ENCODE results near the gene NUDT9.
"Not testable (repeated sequence)": the region's sequence is repeated elsewhere in the genome, so short reads cannot be mapped to it uniquely, and the experiment has no call there.

NUDT9 gene

DNA sequence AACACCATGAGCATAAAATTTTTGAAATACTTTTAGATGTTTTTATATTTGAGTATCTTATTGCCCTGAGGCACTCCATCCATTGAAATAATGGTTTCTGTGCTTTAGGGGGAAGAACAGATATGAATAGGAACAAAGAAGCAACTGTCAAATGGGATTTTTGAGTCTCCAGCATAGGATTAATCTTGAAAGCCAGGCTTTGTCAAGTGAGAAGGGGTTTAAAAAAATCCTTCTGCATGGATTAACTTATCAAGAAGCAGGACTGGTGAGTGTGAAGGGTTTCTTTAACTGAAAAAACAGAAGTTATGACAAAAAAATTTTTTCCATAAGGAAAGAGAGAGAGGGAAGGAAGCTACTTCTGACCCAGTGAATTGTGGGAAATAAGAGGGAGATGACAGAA lies 7.6 kb upstream of the NUDT9 start:
- Histone ChIP-seq H3K36me3 (replicated peaks in 1 of 2; ENCODE audit: control insufficient read depth in 2 of 2, insufficient read depth in 2 of 2, low read length in 2 of 2) (no peaks in the 10 kb centered on the region), H4K8ac (ENCODE audit: low read depth, low read length) (no peak overlapping the region), H2BK15ac (ENCODE audit: low read length) (no peak overlapping the region)

GRCh38 chr4:87416965-87417364 lies 5.4 kb upstream of the NUDT9 start:
- Histone ChIP-seq H4K8ac (ENCODE audit: low read depth, low read length) (no peak overlapping the region), H3K9me3 (replicated peaks in 1 of 2; ENCODE audit: control insufficient read depth in 2 of 2, insufficient read depth in 1 of 2, low read depth in 1 of 2, low read length in 2 of 2) (peaks cover 2 to 6% of the 10 kb centered on the region in 2 donors), H2BK5ac (ENCODE audit: low read length) (no peak overlapping the region), H2BK15ac (ENCODE audit: low read length) (no peak overlapping the region), H3K4ac (ENCODE audit: low read length) (no peak overlapping the region), H3K18ac (ENCODE audit: low read length) (no peak overlapping the region), H3K36me3 (replicated peaks in 1 of 2; ENCODE audit: control insufficient read depth in 2 of 2, insufficient read depth in 2 of 2, low read length in 2 of 2) (no peaks in the 10 kb centered on the region), H3K4me1 (ENCODE audit: control insufficient read depth in 2 of 2, insufficient read depth in 1 of 2, low read depth in 1 of 2, low read length in 2 of 2) (peaks cover 0 to 8% of the 10 kb centered on the region in 2 donors), H3K4me2 (ENCODE audit: insufficient read depth, low read length, poor library complexity, severe bottlenecking) (no peak overlapping the region), H3K23ac (ENCODE audit: low read depth, low read length, poor library complexity) (no peak overlapping the region), H2BK12ac (ENCODE audit: low read length) (no peak overlapping the region), H3K79me1 (ENCODE audit: low read depth, low read length) (no peaks in the 10 kb centered on the region), H3K9ac (ENCODE audit: low read depth, low read length, poor library complexity) (no peak overlapping the region), H3K4me3 (ENCODE audit: low read length in 2 of 2) (no peak overlapping the region), H3K27ac (replicated peaks; ENCODE audit: low read length) (no peak overlapping the region), H3K27me3 (ENCODE audit: control insufficient read depth in 3 of 3, insufficient read depth in 3 of 3, low read depth in 1 of 3, low read length in 3 of 3) (no peaks in the 10 kb centered on the region), H2AFZ (ENCODE audit: low read length) (no peak overlapping the region), H3K14ac (ENCODE audit: low read length) (no peak overlapping the region), H2BK120ac (ENCODE audit: low read depth, low read length) (no peak overlapping the region), H2AK5ac (ENCODE audit: low read depth, low read length) (no peak overlapping the region), H4K91ac (ENCODE audit: low read depth, low read length, poor library complexity) (no peak overlapping the region)
- DNase-seq (ENCODE audit: low spot score): no peak
- WGBS, 2 donors (ENCODE audit: extremely low coverage in 2 of 2, insufficient read length in 2 of 2, insufficient replicate concordance in 1 of 2): no CpG with 5 or more reads among the region's 3 CpGs

More for the DNA sequence above, 7.6 kb upstream of the NUDT9 start:
- no peak overlapping the region for H2BK120ac ChIP-seq (ENCODE audit: low read depth, low read length)
- H3K27ac ChIP-seq (replicated peaks; ENCODE audit: low read length): no peak overlapping the region
- H3K4me1 ChIP-seq (ENCODE audit: control insufficient read depth in 2 of 2, insufficient read depth in 1 of 2, low read depth in 1 of 2, low read length in 2 of 2): peaks cover 0 to 5% of the 10 kb centered on the region in 2 donors
- H3K18ac ChIP-seq (ENCODE audit: low read length): no peak overlapping the region
- no peak overlapping the region for H2BK5ac ChIP-seq (ENCODE audit: low read length)
- peaks cover 2 to 6% of the 10 kb centered on the region in 2 donors for H3K9me3 ChIP-seq (replicated peaks in 1 of 2; ENCODE audit: control insufficient read depth in 2 of 2, insufficient read depth in 1 of 2, low read depth in 1 of 2, low read length in 2 of 2)
- no peaks in the 10 kb centered on the region for H3K79me1 ChIP-seq (ENCODE audit: low read depth, low read length)
- H2AFZ ChIP-seq (ENCODE audit: low read length): no peak overlapping the region
- H3K4me3 ChIP-seq (ENCODE audit: low read length in 2 of 2): no peak overlapping the region
- H3K23ac ChIP-seq (ENCODE audit: low read depth, low read length, poor library complexity): no peak overlapping the region
- H4K91ac ChIP-seq (ENCODE audit: low read depth, low read length, poor library complexity): no peak overlapping the region
- H3K14ac ChIP-seq (ENCODE audit: low read length): no peak overlapping the region
- H3K27me3 ChIP-seq (ENCODE audit: control insufficient read depth in 3 of 3, insufficient read depth in 3 of 3, low read depth in 1 of 3, low read length in 3 of 3): no peaks in the 10 kb centered on the region
- no peak overlapping the region for H3K4me2 ChIP-seq (ENCODE audit: insufficient read depth, low read length, poor library complexity, severe bottlenecking)
- H2BK12ac ChIP-seq (ENCODE audit: low read length): no peak overlapping the region
- no peak overlapping the region for H2AK5ac ChIP-seq (ENCODE audit: low read depth, low read length)
- H3K4ac ChIP-seq (ENCODE audit: low read length): no peak overlapping the region
- DNase-seq (ENCODE audit: low spot score): no peak
- H3K9ac ChIP-seq (ENCODE audit: low read depth, low read length, poor library complexity): no peak overlapping the region

- not testable (repeated sequence) for H3K4ac ChIP-seq (ENCODE audit: low read length); H2AK5ac ChIP-seq (ENCODE audit: low read depth, low read length); H3K23ac ChIP-seq (ENCODE audit: low read depth, low read length, poor library complexity); H3K79me1 ChIP-seq (ENCODE audit: low read depth, low read length); H4K91ac ChIP-seq (ENCODE audit: low read depth, low read length, poor library complexity); H2BK120ac ChIP-seq (ENCODE audit: low read depth, low read length); H2BK15ac ChIP-seq (ENCODE audit: low read length); H3K4me2 ChIP-seq (ENCODE audit: insufficient read depth, low read length, poor library complexity, severe bottlenecking); H2BK12ac ChIP-seq (ENCODE audit: low read length); H2BK5ac ChIP-seq (ENCODE audit: low read length); H3K27me3 ChIP-seq (ENCODE audit: control insufficient read depth in 3 of 3, insufficient read depth in 3 of 3, low read depth in 1 of 3, low read length in 3 of 3); H2AFZ ChIP-seq (ENCODE audit: low read length); H3K27ac ChIP-seq (replicated peaks; ENCODE audit: low read length); H3K18ac ChIP-seq (ENCODE audit: low read length); H3K4me3 ChIP-seq (ENCODE audit: low read length in 2 of 2); H3K36me3 ChIP-seq (replicated peaks in 1 of 2; ENCODE audit: control insufficient read depth in 2 of 2, insufficient read depth in 2 of 2, low read length in 2 of 2); H3K9me3 ChIP-seq (replicated peaks in 1 of 2; ENCODE audit: control insufficient read depth in 2 of 2, insufficient read depth in 1 of 2, low read depth in 1 of 2, low read length in 2 of 2); H3K14ac ChIP-seq (ENCODE audit: low read length); H3K9ac ChIP-seq (ENCODE audit: low read depth, low read length, poor library complexity); H4K8ac ChIP-seq (ENCODE audit: low read depth, low read length); H3K4me1 ChIP-seq (ENCODE audit: control insufficient read depth in 2 of 2, insufficient read depth in 1 of 2, low read depth in 1 of 2, low read length in 2 of 2); DNase-seq (ENCODE audit: low spot score)
- WGBS, 2 donors (ENCODE audit: extremely low coverage in 2 of 2, insufficient read length in 2 of 2, insufficient replicate concordance in 1 of 2): no CpG with 5 or more reads among the region's 4 CpGs
Observed at GRCh38 chr4:87418410-87418809, 4.0 kb upstream of the NUDT9 start.

DNA sequence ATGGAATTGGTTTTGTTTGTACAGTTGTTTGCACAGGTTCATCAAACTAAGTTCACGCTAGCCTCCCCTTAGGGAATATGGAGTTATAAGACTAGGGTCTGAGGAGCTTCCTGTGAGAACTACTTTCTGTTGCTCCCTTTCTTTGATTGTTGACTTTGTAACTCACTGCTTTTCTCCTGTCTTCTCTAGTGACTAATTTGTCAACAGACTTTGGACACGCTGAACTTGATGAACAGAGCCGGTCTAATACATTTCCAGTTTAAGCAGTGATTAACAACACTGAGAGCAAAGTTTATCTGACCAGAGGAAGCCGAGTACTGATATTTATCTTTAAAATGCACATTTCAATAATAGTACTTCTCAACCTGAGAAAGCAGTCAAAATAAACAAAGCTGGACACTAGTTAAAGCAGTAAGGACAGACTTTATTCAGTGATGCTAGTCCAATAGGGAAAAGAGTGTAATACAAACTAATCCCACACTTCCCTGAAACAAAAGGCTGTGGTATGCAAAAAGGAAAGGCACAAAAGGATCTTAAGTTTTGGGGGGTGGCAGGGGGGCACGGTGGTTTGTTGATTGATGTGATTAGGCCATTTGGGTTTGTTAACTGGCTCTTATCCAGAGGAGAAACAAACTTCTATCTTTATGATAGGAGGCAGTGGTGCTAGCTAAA lies 2.7 kb upstream of the NUDT9 start:
- no peak overlapping the region for H3K4ac ChIP-seq (ENCODE audit: low read length)
- H2AFZ ChIP-seq (ENCODE audit: low read length): no peak overlapping the region
- no peaks in the 10 kb centered on the region for H3K36me3 ChIP-seq (replicated peaks in 1 of 2; ENCODE audit: control insufficient read depth in 2 of 2, insufficient read depth in 2 of 2, low read length in 2 of 2)
- DNase-seq (ENCODE audit: low spot score): no peak
- WGBS, 2 donors (ENCODE audit: extremely low coverage in 2 of 2, insufficient read length in 2 of 2, insufficient replicate concordance in 1 of 2): no CpG with 5 or more reads among the region's 5 CpGs
- no peaks in the 10 kb centered on the region for H3K27me3 ChIP-seq (ENCODE audit: control insufficient read depth in 3 of 3, insufficient read depth in 3 of 3, low read depth in 1 of 3, low read length in 3 of 3)
- H2BK5ac ChIP-seq (ENCODE audit: low read length): no peak overlapping the region
- H2AK5ac ChIP-seq (ENCODE audit: low read depth, low read length): no peak overlapping the region
- no peak overlapping the region for H3K4me3 ChIP-seq (ENCODE audit: low read length in 2 of 2)
- peaks cover 0 to 11% of the 10 kb centered on the region in 2 donors for H3K4me1 ChIP-seq (ENCODE audit: control insufficient read depth in 2 of 2, insufficient read depth in 1 of 2, low read depth in 1 of 2, low read length in 2 of 2)
- no peak overlapping the region for H2BK12ac ChIP-seq (ENCODE audit: low read length)
- no peak overlapping the region for H3K18ac ChIP-seq (ENCODE audit: low read length)
- H3K14ac ChIP-seq (ENCODE audit: low read length): no peak overlapping the region
- no peak overlapping the region for H3K4me2 ChIP-seq (ENCODE audit: insufficient read depth, low read length, poor library complexity, severe bottlenecking)
- H3K23ac ChIP-seq (ENCODE audit: low read depth, low read length, poor library complexity): no peak overlapping the region
- no peak overlapping the region for H2BK15ac ChIP-seq (ENCODE audit: low read length)
- peaks cover 0 to 3% of the 10 kb centered on the region in 2 donors for H3K9me3 ChIP-seq (replicated peaks in 1 of 2; ENCODE audit: control insufficient read depth in 2 of 2, insufficient read depth in 1 of 2, low read depth in 1 of 2, low read length in 2 of 2)
- H3K27ac ChIP-seq (replicated peaks; ENCODE audit: low read length): no peak overlapping the region
- no peak overlapping the region for H2BK120ac ChIP-seq (ENCODE audit: low read depth, low read length)
- H3K79me1 ChIP-seq (ENCODE audit: low read depth, low read length): no peaks in the 10 kb centered on the region
- H4K91ac ChIP-seq (ENCODE audit: low read depth, low read length, poor library complexity): no peak overlapping the region
- no peak overlapping the region for H4K8ac ChIP-seq (ENCODE audit: low read depth, low read length)
- H3K9ac ChIP-seq (ENCODE audit: low read depth, low read length, poor library complexity): no peak overlapping the region
